Neutrophil (primary cell): Measurements from ENCODE around the gene TMEM205.
"Not testable (repeated sequence)": the region's sequence is repeated elsewhere in the genome, so short reads cannot be mapped to it uniquely, and the experiment has no call there.

Experiments used
- H3K27ac ChIP-seq: fragments of 200-600 bp; sonication (generic); 2 replicates; pipeline ENCODE4 v1.5.1; 2016; ENCODE audit warnings: mild to moderate bottlenecking, moderate library complexity
- H3K27me3 ChIP-seq: fragments of 200-600 bp; sonication (generic); 2 replicates; pipeline ENCODE4 v1.6.0; 2016; ENCODE audit warnings: mild to moderate bottlenecking
- H3K36me3 ChIP-seq: fragments of 200-600 bp; sonication (generic); 2 replicates; pipeline ENCODE4 v1.5.1; 2017
- H3K4me1 ChIP-seq, 2 experiments: fragments of 200-600 bp in 1 of 2; sonication (generic) in 1 of 2; 1 replicate in 1 of 2; 2 replicates in 1 of 2; pipeline versions ENCODE4 v1.5.1 to v1.6.1; 2013 to 2016; ENCODE audit warnings: low read depth in 1 of 2, low read length in 1 of 2, mild to moderate bottlenecking in 1 of 2, moderate library complexity in 1 of 2; ENCODE audit not compliant: control insufficient read depth in 1 of 2, insufficient read depth in 1 of 2
- H3K4me3 ChIP-seq, 2 experiments: fragments of 200-600 bp in 1 of 2; sonication (generic) in 1 of 2; 1 replicate in 1 of 2; 2 replicates in 1 of 2; pipeline ENCODE4 v1.5.1; 2013 to 2016; ENCODE audit warnings: low read depth in 1 of 2, low read length in 1 of 2, mild to moderate bottlenecking in 1 of 2, moderate library complexity in 1 of 2
- H3K9me3 ChIP-seq: fragments of 200-600 bp; sonication (generic); 2 replicates; pipeline ENCODE4 v1.5.1; 2016
- CTCF ChIP-seq: fragments of 200-600 bp; sonication (generic); IDR thresholded peaks from 2 replicates; pipeline ENCODE4 v1.5.1; 2016; ENCODE audit warnings: antibody characterized with exemption

Gene TMEM205

GRCh38 chr19:11323601-11324078 is 22.4 kb downstream of the TMEM205 start:
- H3K4me1 ChIP-seq: peaks cover 83 to 85% of the 10 kb centered on the region in 2 experiments
- H3K4me3 ChIP-seq: peak overlapping the region; percentile 82 to 93
- no peaks in the 10 kb centered on the region for H3K27me3 ChIP-seq
- H3K9me3 ChIP-seq: no peaks in the 10 kb centered on the region
- peak; percentile 31 for TF ChIP-seq CTCF
- H3K36me3 ChIP-seq: peaks cover 45% of the 10 kb centered on the region
- H3K27ac ChIP-seq: peak overlapping the region; percentile 100

- no peak for TF ChIP-seq CTCF
- Histone ChIP-seq H3K9me3 (no peaks in the 10 kb centered on the region), H3K4me3 (peak overlapping the region; percentile 82 to 93), H3K27me3 (no peaks in the 10 kb centered on the region), H3K36me3 (peaks cover 33% of the 10 kb centered on the region), H3K27ac (peak overlapping the region; percentile 100), H3K4me1 (peaks cover 94 to 97% of the 10 kb centered on the region in 2 experiments)
Measured at GRCh38 chr19:11322269-11323024, 23.6 kb downstream of the TMEM205 start.

- Histone ChIP-seq H3K4me1 (peaks cover 94 to 98% of the 10 kb centered on the region in 2 experiments), H3K36me3 (peaks cover 31% of the 10 kb centered on the region), H3K9me3 (no peaks in the 10 kb centered on the region), H3K27me3 (no peaks in the 10 kb centered on the region), H3K4me3 (peak overlapping the region; percentile 82 to 93), H3K27ac (peak overlapping the region; percentile 100)
- peak; percentile 6 for TF ChIP-seq CTCF
Measured at GRCh38 chr19:11321191-11322126, 24.6 kb downstream of the TMEM205 start.

- not testable (repeated sequence) for H3K9me3 ChIP-seq, H3K27me3 ChIP-seq
- H3K4me1 ChIP-seq: peaks cover 93 to 98% of the 10 kb centered on the region in 2 experiments
- peak overlapping the region; percentile 100 for H3K27ac ChIP-seq
- peaks cover 26% of the 10 kb centered on the region for H3K36me3 ChIP-seq
- peak overlapping the region; percentile 82 to 93 for H3K4me3 ChIP-seq
Measured at GRCh38 chr19:11320278-11320995, 25.6 kb downstream of the TMEM205 start.

GRCh38 chr19:11306337-11306736 is 39.7 kb downstream of the TMEM205 start:
- Histone ChIP-seq H3K36me3 (peaks cover 83% of the 10 kb centered on the region), H3K27me3 (no peaks in the 10 kb centered on the region), H3K4me1 (peaks cover 2 to 7% of the 10 kb centered on the region in 2 experiments), H3K27ac (peak overlapping the region; percentile 53), H3K9me3 (no peaks in the 10 kb centered on the region), H3K4me3 (no peak overlapping the region)
- no peak for TF ChIP-seq CTCF
